Ascending aorta (tissue), 2 donors: ENCODE data around the gene TRUB1. TPM values are rescaled to one million over a fixed set of nuclear protein-coding genes. Genes with fewer than 3 reads are reported as not detected.

ENCODE experiments used
- DNase-seq, 2 donors: peaks; one replicate each; pipeline ENCODE4 v3.0.0-alpha.2; 2019; ENCODE audit warnings: low spot score in 2 of 2
- H3K27ac ChIP-seq, 2 donors: fragments of 200-600 bp; sonication (generic); one replicate each; pipeline ENCODE4 v1.5.1; 2016 to 2017; ENCODE audit warnings: mild to moderate bottlenecking in 1 of 2
- H3K27me3 ChIP-seq: fragments of 200-600 bp; sonication (generic); one replicate; pipeline ENCODE4 v1.5.1; 2017
- H3K36me3 ChIP-seq, 2 donors: fragments of 200-600 bp; sonication (generic); one replicate each; pipeline ENCODE4 v1.5.1; 2016
- H3K4me1 ChIP-seq, 2 donors: fragments of 200-600 bp; sonication (generic); one replicate each; pipeline ENCODE4 v1.5.1; 2016 to 2017; ENCODE audit warnings: mild to moderate bottlenecking in 1 of 2
- H3K4me3 ChIP-seq, 2 donors: fragments of 200-600 bp; sonication (generic); one replicate each; pipeline ENCODE4 v1.5.1; 2016 to 2017; ENCODE audit warnings: mild to moderate bottlenecking in 1 of 2
- H3K9me3 ChIP-seq, 2 donors: fragments of 200-600 bp; sonication (generic); one replicate each; pipeline ENCODE4 v1.5.1; 2016
- intact Hi-C: fragments of 100-400 bp; cut with DNase I; formaldehyde crosslinking; loops from one replicate; pipeline ENCODE4 v1.15.1; 2023
- total RNA-seq: library from RNA; depleted of rRNA; stranded (reverse); fragments of >200 nt; gene quantifications from one replicate; pipeline ENCODE4 v1.1.0, GENCODE V29; 2016
- TF ChIP-seq, protein P1 (sequence below), 3 experiments: fragments of 200-600 bp in 2 of 3; fragments of 450-650 bp in 1 of 3; sonication (generic) in 2 of 3; IDR thresholded peaks; one replicate each; pipeline ENCODE4 v1.5.1; 2016 to 2019; ENCODE audit warnings: antibody characterized with exemption in 3 of 3, mild to moderate bottlenecking in 1 of 3, moderate library complexity in 1 of 3

The TRUB1 gene
- total RNA-seq, 1 donor from 2014 or later: 5.4 TPM

DNA sequence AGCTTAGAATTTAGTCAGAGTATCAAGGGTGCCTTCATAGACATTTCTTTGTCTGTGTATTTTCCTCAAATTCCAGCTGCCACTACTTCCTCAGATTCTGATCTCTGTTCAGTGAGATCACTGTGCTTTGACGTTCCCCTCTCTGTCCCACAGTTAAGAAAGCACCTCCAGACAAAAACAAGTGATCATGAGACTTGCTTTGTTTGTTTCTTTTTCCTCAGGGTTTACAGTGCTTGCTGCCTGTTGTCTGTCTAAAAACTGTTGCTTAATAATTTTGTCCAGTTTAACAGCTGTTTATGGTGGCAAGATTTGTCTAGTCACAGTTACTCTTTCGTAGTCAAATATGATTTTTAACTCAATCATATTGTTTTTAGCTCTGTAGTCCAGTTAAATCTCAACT lies 29.1 kb downstream of the TRUB1 start:
- Histone ChIP-seq H3K4me3 (no peak overlapping the region), H3K4me1 (no peaks in the 10 kb centered on the region), H3K27ac (no peak overlapping the region), H3K27me3 (no peaks in the 10 kb centered on the region), H3K36me3 (peaks cover 0 to 12% of the 10 kb centered on the region in 2 donors), H3K9me3 (no peaks in the 10 kb centered on the region)
- intact Hi-C loops: no loop called here
- TF ChIP-seq, protein P1, sequence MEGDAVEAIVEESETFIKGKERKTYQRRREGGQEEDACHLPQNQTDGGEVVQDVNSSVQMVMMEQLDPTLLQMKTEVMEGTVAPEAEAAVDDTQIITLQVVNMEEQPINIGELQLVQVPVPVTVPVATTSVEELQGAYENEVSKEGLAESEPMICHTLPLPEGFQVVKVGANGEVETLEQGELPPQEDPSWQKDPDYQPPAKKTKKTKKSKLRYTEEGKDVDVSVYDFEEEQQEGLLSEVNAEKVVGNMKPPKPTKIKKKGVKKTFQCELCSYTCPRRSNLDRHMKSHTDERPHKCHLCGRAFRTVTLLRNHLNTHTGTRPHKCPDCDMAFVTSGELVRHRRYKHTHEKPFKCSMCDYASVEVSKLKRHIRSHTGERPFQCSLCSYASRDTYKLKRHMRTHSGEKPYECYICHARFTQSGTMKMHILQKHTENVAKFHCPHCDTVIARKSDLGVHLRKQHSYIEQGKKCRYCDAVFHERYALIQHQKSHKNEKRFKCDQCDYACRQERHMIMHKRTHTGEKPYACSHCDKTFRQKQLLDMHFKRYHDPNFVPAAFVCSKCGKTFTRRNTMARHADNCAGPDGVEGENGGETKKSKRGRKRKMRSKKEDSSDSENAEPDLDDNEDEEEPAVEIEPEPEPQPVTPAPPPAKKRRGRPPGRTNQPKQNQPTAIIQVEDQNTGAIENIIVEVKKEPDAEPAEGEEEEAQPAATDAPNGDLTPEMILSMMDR (IDR thresholded peaks at IDR 0.05): no peak
- no peak for DNase-seq

DNA sequence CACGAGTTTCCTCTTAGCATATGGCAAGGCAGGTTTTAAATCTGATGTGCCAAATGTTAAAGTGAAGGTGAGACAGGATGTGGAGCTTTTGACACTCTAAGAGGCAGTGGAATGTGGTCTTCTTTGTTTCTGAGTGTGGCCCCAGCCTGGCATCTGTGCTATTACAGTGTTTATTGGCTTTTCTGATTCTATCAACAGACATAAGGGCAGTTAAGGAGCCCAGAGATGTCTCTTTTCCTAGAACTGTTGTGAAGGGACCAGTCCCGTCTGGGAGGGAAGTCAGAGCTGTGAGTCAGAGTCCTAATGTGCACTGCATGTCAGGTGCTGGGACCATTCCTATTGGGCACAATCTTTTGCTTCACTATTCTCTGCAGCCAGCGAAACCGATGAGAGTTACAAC lies 32.5 kb downstream of the TRUB1 start:
- TF ChIP-seq, protein P1 (IDR thresholded peaks at IDR 0.05): no peak
- H3K36me3 ChIP-seq: no peaks in the 10 kb centered on the region
- no peaks in the 10 kb centered on the region for H3K27me3 ChIP-seq
- no peaks in the 10 kb centered on the region for H3K4me1 ChIP-seq
- H3K4me3 ChIP-seq: no peak overlapping the region
- intact Hi-C loops: no loop called here
- H3K27ac ChIP-seq: no peak overlapping the region
- H3K9me3 ChIP-seq: no peaks in the 10 kb centered on the region
- DNase-seq: no peak

DNA sequence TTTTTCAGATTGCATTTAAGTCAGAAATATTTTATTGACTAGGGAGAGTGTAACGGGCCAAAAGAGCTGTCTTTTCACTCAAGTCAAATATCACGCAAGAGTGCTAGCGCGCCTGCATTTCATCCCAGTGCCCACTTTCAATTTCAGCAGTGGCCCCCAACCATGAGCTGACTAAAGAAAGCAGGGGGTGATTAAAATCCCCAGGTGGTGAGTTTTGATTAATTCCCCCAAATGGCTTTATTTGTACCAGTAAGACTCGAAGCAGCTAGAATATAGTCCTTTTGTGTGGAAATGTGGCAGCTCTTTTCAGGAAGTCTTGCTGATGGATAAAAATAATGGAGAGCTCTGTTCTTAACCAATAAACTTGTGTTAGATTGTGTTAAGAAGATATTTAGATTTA lies 35.3 kb downstream of the TRUB1 start:
- H3K4me1 ChIP-seq: no peaks in the 10 kb centered on the region
- TF ChIP-seq, protein P1 (IDR thresholded peaks at IDR 0.05): no peak
- no peaks in the 10 kb centered on the region for H3K27me3 ChIP-seq
- no peak overlapping the region for H3K4me3 ChIP-seq
- H3K9me3 ChIP-seq: no peaks in the 10 kb centered on the region
- intact Hi-C loops: no loop called here
- H3K36me3 ChIP-seq: no peaks in the 10 kb centered on the region
- no peak for DNase-seq
- no peak overlapping the region for H3K27ac ChIP-seq

DNA sequence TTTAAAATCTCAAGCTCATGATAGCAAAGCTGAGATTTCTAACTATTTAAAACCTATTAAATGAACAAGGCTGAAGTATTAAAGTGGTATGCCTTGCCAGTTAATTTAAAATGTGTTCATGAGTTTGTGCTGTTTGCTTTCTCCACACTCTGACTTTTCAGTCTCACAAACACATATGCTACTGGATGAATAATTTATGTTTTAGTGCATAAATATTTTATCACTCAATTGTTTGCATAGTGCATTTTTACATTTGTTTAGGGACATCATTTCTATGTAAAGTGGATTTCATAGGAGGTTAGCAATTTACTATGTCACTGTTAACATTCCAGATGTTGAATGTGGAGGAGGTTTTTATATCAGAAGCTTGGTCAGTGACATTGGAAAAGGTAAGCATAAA lies 36.0 kb downstream of the TRUB1 start:
- H3K36me3 ChIP-seq: no peaks in the 10 kb centered on the region
- H3K4me3 ChIP-seq: no peak overlapping the region
- no peak overlapping the region for H3K27ac ChIP-seq
- intact Hi-C loops: no loop called here
- H3K9me3 ChIP-seq: no peaks in the 10 kb centered on the region
- no peaks in the 10 kb centered on the region for H3K27me3 ChIP-seq
- DNase-seq: no peak
- H3K4me1 ChIP-seq: no peaks in the 10 kb centered on the region
- TF ChIP-seq, protein P1 (IDR thresholded peaks at IDR 0.05): no peak

DNA sequence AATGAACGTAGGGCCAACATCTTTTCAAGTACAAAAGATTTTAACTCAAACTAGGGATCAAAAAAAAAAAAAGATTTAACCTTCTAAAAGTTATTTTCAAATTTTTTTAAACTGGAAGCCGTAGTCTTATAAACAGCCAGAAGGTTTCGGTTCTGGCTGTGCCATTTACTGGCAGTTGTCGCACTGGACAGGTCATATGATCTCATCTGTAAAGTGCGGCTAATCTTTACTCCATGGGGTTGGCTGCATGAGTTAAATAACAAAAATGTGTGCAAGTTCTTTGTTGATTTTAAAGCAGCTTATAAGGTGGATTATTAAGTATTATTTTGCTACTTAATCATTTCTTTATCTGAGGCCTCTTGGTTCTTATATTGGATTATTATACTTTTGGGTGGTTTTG lies 36.6 kb downstream of the TRUB1 start:
- Histone ChIP-seq H3K9me3 (no peaks in the 10 kb centered on the region), H3K4me3 (peak overlapping the region in 1 of 2 donors; percentile 9), H3K27me3 (no peaks in the 10 kb centered on the region), H3K36me3 (no peaks in the 10 kb centered on the region), H3K4me1 (no peaks in the 10 kb centered on the region), H3K27ac (no peak overlapping the region)
- intact Hi-C loops: no loop called here
- no peak for DNase-seq
- TF ChIP-seq, protein P1 (IDR thresholded peaks at IDR 0.05): no peak

DNA sequence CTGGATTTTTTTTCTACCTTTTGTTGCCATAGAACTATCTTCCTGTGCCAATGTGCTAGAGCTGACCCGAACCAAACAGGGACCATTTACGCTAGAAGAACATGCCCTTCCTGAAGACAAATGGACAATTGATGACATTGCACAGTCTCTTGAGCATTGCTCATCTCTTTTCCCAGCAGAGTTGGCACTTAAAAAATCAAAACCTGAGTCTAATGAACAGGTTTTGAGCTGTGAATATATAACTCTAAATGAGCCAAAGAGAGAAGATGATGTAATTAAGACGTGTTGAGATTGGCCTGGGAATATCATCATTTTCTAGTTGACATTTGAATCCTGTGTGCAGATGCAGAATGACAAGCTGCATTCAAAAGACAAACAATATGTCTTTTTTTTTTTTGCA lies 37.1 kb downstream of the TRUB1 start:
- no peak for DNase-seq
- intact Hi-C loops: no loop called here
- TF ChIP-seq, protein P1 (IDR thresholded peaks at IDR 0.05): no peak
- Histone ChIP-seq H3K36me3 (no peaks in the 10 kb centered on the region), H3K27me3 (no peaks in the 10 kb centered on the region), H3K4me1 (no peaks in the 10 kb centered on the region), H3K27ac (no peak overlapping the region), H3K9me3 (no peaks in the 10 kb centered on the region), H3K4me3 (no peak overlapping the region)
